ENCODE results near the gene TMEM18. TPM values are rescaled to one million over a fixed set of nuclear protein-coding genes. Genes with fewer than 3 reads are reported as not detected.
A peak's percentile ranks its signal among the peaks of the same experiment; 100 is the strongest.

TMEM18 gene
- total and polyA plus RNA-seq, 2 of the 13 experiments (the other 11 are each of a cell fraction or from before 2014, with no cell fraction given) = 45.9 to 49.4 TPM

DNA sequence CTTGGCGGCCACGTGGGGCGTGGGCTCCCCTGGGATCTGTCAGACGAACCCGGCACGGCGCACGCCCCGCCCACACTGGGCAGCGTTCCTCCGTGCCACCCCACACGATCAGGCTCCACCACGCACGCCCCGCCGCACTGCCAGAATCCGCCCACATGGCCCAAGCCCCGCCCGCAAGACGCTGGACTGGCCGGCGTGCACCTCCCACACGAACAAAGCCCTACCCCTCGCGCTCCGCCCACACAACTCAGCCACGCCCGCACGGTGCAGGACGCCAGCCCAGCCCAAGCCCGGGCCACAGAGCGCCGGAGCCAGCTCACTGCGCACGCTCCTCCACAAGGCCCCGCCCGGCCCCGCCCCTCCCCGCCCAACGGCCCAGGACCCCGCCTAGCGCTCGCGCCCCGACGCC lies 555 bp downstream of the TMEM18 start (continued):
- TF ChIP-seq MXI1 (IDR thresholded peaks at IDR 0.05; ENCODE audit: borderline replicate concordance, low read depth, low read length) (peak; percentile 98), MTF2 (CRISPR knock-in tag; IDR thresholded peaks at IDR 0.05; ENCODE audit: borderline replicate concordance) (0 out of 2 replicates have a peak, but pooled peaks have one; percentile 1), ZNF510 (CRISPR knock-in tag; IDR thresholded peaks at IDR 0.05; ENCODE audit: low read depth) (0 out of 2 replicates have a peak, but pooled peaks have one; percentile 20)

- CTCF ChIA-PET (ENCODE audit: low intra/inter-chr PET ratio, low total read pairs) = no interaction called here
- ATAC-seq (peak; percentile 59), DNase-seq (ENCODE audit: low spot score) (peak; percentile 39), FAIRE-seq (peak; percentile 4)
- intact Hi-C loops (cut with micrococcal nuclease; ENCODE audit: unreplicated experiment) = no loop called here
- BruUV-seq (replicated peaks) = no TSS peak
- H3K9ac ChIP-seq (ENCODE audit: insufficient read depth, low read depth, low read length) = peak overlapping the region; percentile 67
- H3K27me3 ChIP-seq (ENCODE audit: control insufficient read depth in 1 of 2, insufficient read depth in 2 of 2, low read length in 2 of 2) = no peaks in the 10 kb centered on the region; a peak in 1 of 5 replicates
- peaks cover 34% of the 10 kb centered on the region for H3K79me2 ChIP-seq (ENCODE audit: insufficient read depth, low read length)
- no peaks in the 10 kb centered on the region for H3K9me3 ChIP-seq (ENCODE audit: low read length)
- POLR2A ChIA-PET = interaction anchor here (0.6 to 1.5 kb wide), 6 partner anchors 9 to 501 kb away, joined by 3 to 13 read pairs (median 4); no protein-coding TSS in a partner anchor
- H4K20me1 ChIP-seq (ENCODE audit: insufficient read depth, low read length) = no peaks in the 10 kb centered on the region; the same call in 1 of the 2 replicates
- peak overlapping the region; percentile 89 for H3K4me2 ChIP-seq (ENCODE audit: low read depth, low read length)
- 27% methylated on average over 20 of the region's 21 CpGs for WGBS (ENCODE audit: low lambda C conversion rate)
- peaks cover 11 to 34% of the 10 kb centered on the region in 2 experiments; a peak in 3 of 5 replicates for H3K36me3 ChIP-seq (replicated peaks in 1 of 2; ENCODE audit: control insufficient read depth in 1 of 2, insufficient read depth in 2 of 2, low read length in 2 of 2)
- peaks cover 25% of the 10 kb centered on the region for H3K4me1 ChIP-seq (ENCODE audit: insufficient read depth, low read length)
- H2AFZ ChIP-seq (ENCODE audit: low read length) = no peak overlapping the region
- H3K4me3 ChIP-seq (replicated peaks in 1 of 3; ENCODE audit: insufficient read depth in 1 of 3, low read depth in 2 of 3, low read length in 3 of 3) = peak overlapping the region; percentile 70 to 91 (median 90)
- peak overlapping the region; percentile 56 for H3K27ac ChIP-seq (ENCODE audit: extremely low read length, insufficient read depth, low read length)
- in situ Hi-C loops (cut with HindIII; ENCODE audit: extremely low pct_ligation_motif_present, low pct_unique_long_range_greater_than_20kb) = no loop called here
- TF ChIP-seq, protein P1, sequence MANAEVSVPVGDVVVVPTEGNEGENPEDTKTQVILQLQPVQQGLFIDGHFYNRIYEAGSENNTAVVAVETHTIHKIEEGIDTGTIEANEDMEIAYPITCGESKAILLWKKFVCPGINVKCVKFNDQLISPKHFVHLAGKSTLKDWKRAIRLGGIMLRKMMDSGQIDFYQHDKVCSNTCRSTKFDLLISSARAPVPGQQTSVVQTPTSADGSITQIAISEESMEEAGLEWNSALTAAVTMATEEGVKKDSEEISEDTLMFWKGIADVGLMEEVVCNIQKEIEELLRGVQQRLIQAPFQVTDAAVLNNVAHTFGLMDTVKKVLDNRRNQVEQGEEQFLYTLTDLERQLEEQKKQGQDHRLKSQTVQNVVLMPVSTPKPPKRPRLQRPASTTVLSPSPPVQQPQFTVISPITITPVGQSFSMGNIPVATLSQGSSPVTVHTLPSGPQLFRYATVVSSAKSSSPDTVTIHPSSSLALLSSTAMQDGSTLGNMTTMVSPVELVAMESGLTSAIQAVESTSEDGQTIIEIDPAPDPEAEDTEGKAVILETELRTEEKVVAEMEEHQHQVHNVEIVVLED (CRISPR knock-in tag; IDR thresholded peaks at IDR 0.05; ENCODE audit: borderline replicate concordance) = peak; percentile 42; the same call in 1 of the 2 replicates
- TF ChIP-seq, protein P2, sequence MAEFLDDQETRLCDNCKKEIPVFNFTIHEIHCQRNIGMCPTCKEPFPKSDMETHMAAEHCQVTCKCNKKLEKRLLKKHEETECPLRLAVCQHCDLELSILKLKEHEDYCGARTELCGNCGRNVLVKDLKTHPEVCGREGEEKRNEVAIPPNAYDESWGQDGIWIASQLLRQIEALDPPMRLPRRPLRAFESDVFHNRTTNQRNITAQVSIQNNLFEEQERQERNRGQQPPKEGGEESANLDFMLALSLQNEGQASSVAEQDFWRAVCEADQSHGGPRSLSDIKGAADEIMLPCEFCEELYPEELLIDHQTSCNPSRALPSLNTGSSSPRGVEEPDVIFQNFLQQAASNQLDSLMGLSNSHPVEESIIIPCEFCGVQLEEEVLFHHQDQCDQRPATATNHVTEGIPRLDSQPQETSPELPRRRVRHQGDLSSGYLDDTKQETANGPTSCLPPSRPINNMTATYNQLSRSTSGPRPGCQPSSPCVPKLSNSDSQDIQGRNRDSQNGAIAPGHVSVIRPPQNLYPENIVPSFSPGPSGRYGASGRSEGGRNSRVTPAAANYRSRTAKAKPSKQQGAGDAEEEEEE (CRISPR knock-in tag; IDR thresholded peaks at IDR 0.05; ENCODE audit: borderline replicate concordance) = no peak
- TF ChIP-seq ZNF264 (CRISPR knock-in tag; IDR thresholded peaks at IDR 0.05) (no peak), ZBTB21 (CRISPR knock-in tag; IDR thresholded peaks at IDR 0.05) (no peak), ZNF598 (CRISPR knock-in tag; IDR thresholded peaks at IDR 0.05; ENCODE audit: borderline replicate concordance) (no peak; the same call in 1 of the 2 replicates), ZBTB3 (CRISPR knock-in tag; IDR thresholded peaks at IDR 0.05; ENCODE audit: borderline replicate concordance, low read depth) (no peak), ZNF597 (CRISPR knock-in tag; IDR thresholded peaks at IDR 0.05) (no peak), TBX2 (CRISPR knock-in tag; IDR thresholded peaks at IDR 0.05; ENCODE audit: borderline replicate concordance) (no peak; the same call in 1 of the 2 replicates), ZNF160 (CRISPR knock-in tag; IDR thresholded peaks at IDR 0.05) (no peak), ZNF850 (CRISPR knock-in tag; conservative IDR thresholded peaks at IDR 0.05) (no peak), MAFF (IDR thresholded peaks at IDR 0.05; ENCODE audit: low read depth, low read length) (peak; percentile 75), PREB (CRISPR knock-in tag; IDR thresholded peaks at IDR 0.05) (no peak)
These were observed 1.1 kb downstream of the TMEM18 start for GRCh38 chr2:675982-676646.

All from HepG2 (cell line).